GM21723 (cell line): Measurements from ENCODE around the gene AEBP1.

Source experiments
- ATAC-seq: cut with Tn5 transposase; IDR thresholded peaks from one replicate; pipeline ENCODE4 v1.9.1; 2021; ENCODE audit warnings: mild to moderate bottlenecking, moderate library complexity; ENCODE audit not compliant: unreplicated experiment

Gene AEBP1

GRCh38 chr7:44102846-44103565, 1.1 kb upstream of the AEBP1 start:
- ATAC-seq = no peak

- ATAC-seq = no peak
Measured at GRCh38 chr7:44103566-44103922, 601 bp upstream of the AEBP1 start.

GRCh38 chr7:44104860-44105771, 971 bp downstream of the AEBP1 start:
- no peak for ATAC-seq

GRCh38 chr7:44105832-44106231, 1.7 kb downstream of the AEBP1 start:
- no peak for ATAC-seq

- ATAC-seq = no peak
Measured at GRCh38 chr7:44106311-44107065, 2.3 kb downstream of the AEBP1 start.

- no peak for ATAC-seq
Measured at GRCh38 chr7:44107116-44107960, 3.2 kb downstream of the AEBP1 start.

- ATAC-seq = no peak
Measured at GRCh38 chr7:44107961-44108767, 4.0 kb downstream of the AEBP1 start.

- ATAC-seq = no peak
Measured at GRCh38 chr7:44108768-44109750, 4.9 kb downstream of the AEBP1 start.

- ATAC-seq = no peak
Measured at GRCh38 chr7:44109991-44110390, 5.8 kb downstream of the AEBP1 start.

GRCh38 chr7:44110719-44111635, 6.8 kb downstream of the AEBP1 start:
- no peak for ATAC-seq

- ATAC-seq = no peak
Measured at GRCh38 chr7:44111761-44112160, 7.6 kb downstream of the AEBP1 start.

GRCh38 chr7:44112231-44112996, 8.3 kb downstream of the AEBP1 start:
- no peak for ATAC-seq

- ATAC-seq = no peak
Measured at GRCh38 chr7:44112997-44113763, 9.0 kb downstream of the AEBP1 start.

- no peak for ATAC-seq
Measured at GRCh38 chr7:44113764-44114354, 9.7 kb downstream of the AEBP1 start.

- ATAC-seq = no peak
Measured at GRCh38 chr7:44114586-44115310, 10.6 kb downstream of the AEBP1 start.
